HCT116 (cell line): ENCODE data around the gene TRPM3. TPM values are rescaled to one million over a fixed set of nuclear protein-coding genes. Genes with fewer than 3 reads are reported as not detected.

Experiments used
- ATAC-seq: fragments of 200-7000 bp; cut with Tn5 transposase; 2 replicates; pipeline ENCODE4 v1.9.1; 2020; ENCODE audit warnings: mild to moderate bottlenecking, moderate library complexity
- BruUV-seq: library from RNA; stranded (reverse); fragments of 400-500 nt; replicated peaks from 2 replicates; lab custom pipeline; 2021; lab: Mats Ljungman, UMichigan
- CTCF ChIA-PET: fragments of 300-600 bp; sonication (Branson Sonifier 250); formaldehyde crosslinking; loops from one replicate; lab custom pipeline; 2021; ENCODE audit warnings: antibody characterized with exemption; lab: Charles Lee
- POLR2A ChIA-PET: fragments of 300-600, 350-600 bp; sonication (Branson Sonifier 250); formaldehyde crosslinking; loops from one replicate; lab custom pipeline; 2021; ENCODE audit warnings: antibody characterized with exemption; lab: Charles Lee
- RAD21 ChIA-PET, 2 experiments: fragments of 300-600 bp; sonication (Branson Sonifier 250); formaldehyde crosslinking; loops; one replicate each; lab custom pipeline; 2023; ENCODE audit warnings: low total read pairs in 2 of 2; ENCODE audit not compliant: uncharacterized antibody in 2 of 2, unreplicated experiment in 2 of 2, low non-redundant PET in 1 of 2; lab: Charles Lee
- DNase-seq: peaks from one replicate; pipeline ENCODE4 v3.0.0-alpha.2; 2010; ENCODE audit warnings: low read depth, low spot score
- H2AFZ ChIP-seq: fragments of 200-600 bp; shearing (Covaris generic), sonication (generic); 2 replicates; pipeline ENCODE4 v1.6.1; 2017; ENCODE audit warnings: low read depth, mixed run types, mixed read lengths, antibody characterized with exemption, low read length; ENCODE audit not compliant: poor library complexity, severe bottlenecking
- H3K27ac ChIP-seq: 2 replicates; pipeline ENCODE4 v1.5.1; 2012; ENCODE audit warnings: low read depth, low read length
- H3K27me3 ChIP-seq: fragments of 200-600 bp; sonication (generic); 2 replicates; pipeline ENCODE4 v1.6.1; 2016; ENCODE audit warnings: mixed run types, low read length, mixed read lengths; ENCODE audit not compliant: insufficient read depth
- H3K36me3 ChIP-seq, 2 experiments: fragments of 200-500 bp in 1 of 2; fragments of 200-600 bp in 1 of 2; sonication (Bioruptor generic) in 1 of 2; sonication (generic) in 1 of 2; 2 replicates each; pipeline versions ENCODE4 v1.5.1 to v1.6.1; 2014 to 2016; ENCODE audit warnings: low read length in 2 of 2, inconsistent platforms in 1 of 2, mixed read lengths in 1 of 2, mixed run types in 1 of 2; ENCODE audit not compliant: insufficient read depth in 2 of 2, control insufficient read depth in 1 of 2
- H3K4me1 ChIP-seq, 2 experiments: fragments of 200-600 bp in 1 of 2; sonication (generic) in 1 of 2; 2 replicates each; pipeline versions ENCODE4 v1.5.1 to v1.6.1; 2012 to 2017; ENCODE audit warnings: low read length in 2 of 2, inconsistent platforms in 1 of 2, mild to moderate bottlenecking in 1 of 2, mixed read lengths in 1 of 2, mixed run types in 1 of 2, moderate library complexity in 1 of 2; ENCODE audit not compliant: insufficient read depth in 2 of 2, control insufficient read depth in 1 of 2
- H3K4me2 ChIP-seq: fragments of 200-600 bp; sonication (generic); 2 replicates; pipeline ENCODE4 v1.6.1; 2017; ENCODE audit warnings: mixed run types, low read length, mixed read lengths
- H3K4me3 ChIP-seq, 2 experiments: fragments of 200-600 bp in 1 of 2; sonication (generic) in 1 of 2; replicated peaks in 1 of 2; 2 replicates each; pipeline ENCODE4 v1.5.1; 2011 to 2016; ENCODE audit warnings: low read length in 2 of 2, control low read depth in 1 of 2, low read depth in 1 of 2, mild to moderate bottlenecking in 1 of 2, mixed read lengths in 1 of 2, mixed run types in 1 of 2
- H3K79me2 ChIP-seq: fragments of 200-600 bp; sonication (generic); 2 replicates; pipeline ENCODE4 v1.6.1; 2017; ENCODE audit warnings: mild to moderate bottlenecking, mixed run types, low read length, moderate library complexity, mixed read lengths; ENCODE audit not compliant: insufficient read depth
- H3K9ac ChIP-seq: fragments of 200-600 bp; sonication (generic); 2 replicates; pipeline ENCODE4 v1.6.1; 2016; ENCODE audit warnings: low read length, mixed read lengths
- H3K9me2 ChIP-seq: fragments of 200-600 bp; sonication (generic), shearing (Covaris generic); 2 replicates; pipeline ENCODE4 v1.6.1; 2017; ENCODE audit warnings: mixed run types, mild to moderate bottlenecking, moderate library complexity; ENCODE audit not compliant: insufficient read depth
- H3K9me3 ChIP-seq, 2 experiments: fragments of 200-500 bp in 1 of 2; fragments of 200-600 bp in 1 of 2; sonication (Bioruptor generic) in 1 of 2; sonication (generic) in 1 of 2; 2 replicates each; pipeline ENCODE4 v1.6.1; 2014 to 2017; ENCODE audit warnings: low read length in 2 of 2, mixed read lengths in 2 of 2, inconsistent platforms in 1 of 2, low read depth in 1 of 2, mild to moderate bottlenecking in 1 of 2, mixed run types in 1 of 2, moderate library complexity in 1 of 2; ENCODE audit not compliant: control insufficient read depth in 1 of 2, insufficient read depth in 1 of 2
- H4K20me1 ChIP-seq: fragments of 200-600 bp; sonication (generic), shearing (Covaris generic); 2 replicates; pipeline ENCODE4 v1.6.1; 2017; ENCODE audit warnings: mixed run types, mild to moderate bottlenecking, moderate library complexity; ENCODE audit not compliant: insufficient read depth
- CBX3 ChIP-seq: IDR thresholded peaks from 2 replicates; pipeline ENCODE4 v1.6.1; 2012; ENCODE audit warnings: low read depth
- EGR1 ChIP-seq: IDR thresholded peaks from 2 replicates; pipeline ENCODE4 v1.6.1; 2012; ENCODE audit warnings: low read depth
- EZH2phosphoT487 ChIP-seq: fragments of 200-600 bp; IDR thresholded peaks from 2 replicates; pipeline ENCODE4 v1.6.1; 2018; ENCODE audit warnings: antibody characterized with exemption, borderline replicate concordance
- POLR2A ChIP-seq: IDR thresholded peaks from 2 replicates; pipeline ENCODE4 v1.7.0; 2011; ENCODE audit warnings: borderline replicate concordance; ENCODE audit not compliant: insufficient read depth, insufficient read length; ENCODE audit errors: extremely low read depth
- POLR2AphosphoS5 ChIP-seq: IDR thresholded peaks from 2 replicates; pipeline ENCODE4 v1.6.1; 2011; ENCODE audit warnings: mild to moderate bottlenecking, low read depth, low read length, moderate library complexity
- RAD21 ChIP-seq: IDR thresholded peaks from 2 replicates; pipeline ENCODE4 v1.6.1; 2012; ENCODE audit warnings: low read depth, mild to moderate bottlenecking
- SP1 ChIP-seq: IDR thresholded peaks from 2 replicates; pipeline ENCODE4 v1.6.1; 2012; ENCODE audit warnings: low read depth
- SRF ChIP-seq: IDR thresholded peaks from 2 replicates; pipeline ENCODE4 v1.6.1; 2012; ENCODE audit warnings: low read depth
- TCF7L2 ChIP-seq: IDR thresholded peaks from 2 replicates; pipeline ENCODE4 v1.7.0; 2011; ENCODE audit warnings: borderline replicate concordance, inconsistent platforms; ENCODE audit not compliant: insufficient read depth, insufficient read length; ENCODE audit errors: extremely low read depth
- intact Hi-C: fragments of 100-400 bp; cut with micrococcal nuclease; formaldehyde crosslinking; loops from 2 replicates; pipeline ENCODE4 v1.10.0; 2022
- total RNA-seq: library from RNA; stranded (reverse); gene quantifications from one replicate; pipeline ENCODE4 v1.2.1, GENCODE V29; 2021; ENCODE audit not compliant: unreplicated experiment

The TRPM3 gene
- total RNA-seq, 1 experiment from 2014 or later = not detected

- ChIA-PET POLR2A (interaction anchor here (1.4 kb wide), 1 partner anchor 8 kb away, joined by 3 read pairs; no protein-coding TSS in a partner anchor), RAD21 (no interaction called here)
- H3K9me2 ChIP-seq = no peaks in the 10 kb centered on the region
- no peak overlapping the region for H3K9ac ChIP-seq
- no TSS peak for BruUV-seq
- no peaks in the 10 kb centered on the region for H3K36me3 ChIP-seq
- no peaks in the 10 kb centered on the region for H3K79me2 ChIP-seq
- H3K4me2 ChIP-seq = no peak overlapping the region
- no peaks in the 10 kb centered on the region; the same call in 1 of the 2 replicates for H3K27me3 ChIP-seq
- H4K20me1 ChIP-seq = no peaks in the 10 kb centered on the region
- DNase-seq (no peak), ATAC-seq (no peak)
- H3K9me3 ChIP-seq = no peaks in the 10 kb centered on the region
- H3K27ac ChIP-seq = no peak overlapping the region
- H3K4me3 ChIP-seq = no peak overlapping the region
- no peak for TF ChIP-seq EGR1
- no peak for TF ChIP-seq EZH2phosphoT487
- TF ChIP-seq SP1 = no peak
- TF ChIP-seq, all 23 proteins: peak for 0
- CTCF ChIA-PET = no interaction called here
- Histone ChIP-seq H3K4me1 (peaks cover 0 to 11% of the 10 kb centered on the region in 2 experiments; a peak in 2 of 4 replicates), H2AFZ (no peak overlapping the region)
- intact Hi-C loops = no loop called here
These were observed 547.1 kb downstream of the TRPM3 start for GRCh38 chr9:70574151-70574837.

GRCh38 chr9:70573308-70573707 is 548.1 kb downstream of the TRPM3 start:
- H3K27me3 ChIP-seq = no peaks in the 10 kb centered on the region; the same call in 1 of the 2 replicates
- peaks cover 0 to 11% of the 10 kb centered on the region in 2 experiments; a peak in 2 of 4 replicates for H3K4me1 ChIP-seq
- TF ChIP-seq EZH2phosphoT487 (no peak), CBX3 (no peak), POLR2A (no peak), RAD21 (no peak), POLR2AphosphoS5 (no peak), SRF (no peak), TCF7L2 (no peak)
- no peak overlapping the region for H3K4me3 ChIP-seq
- no peak for DNase-seq
- H4K20me1 ChIP-seq = no peaks in the 10 kb centered on the region
- POLR2A ChIA-PET = no interaction called here
- no peak overlapping the region for H3K4me2 ChIP-seq
- BruUV-seq = no TSS peak
- ATAC-seq = no peak
- no peaks in the 10 kb centered on the region for H3K9me3 ChIP-seq
- H2AFZ ChIP-seq = no peak overlapping the region
- H3K9me2 ChIP-seq = no peaks in the 10 kb centered on the region
- H3K9ac ChIP-seq = no peak overlapping the region
- intact Hi-C loops = no loop called here
- no peak overlapping the region for H3K27ac ChIP-seq
- no peaks in the 10 kb centered on the region for H3K36me3 ChIP-seq
- CTCF ChIA-PET = no interaction called here
- RAD21 ChIA-PET = no interaction called here
- no peaks in the 10 kb centered on the region for H3K79me2 ChIP-seq
